ENCODE data around the gene TMEM255B.

DNA sequence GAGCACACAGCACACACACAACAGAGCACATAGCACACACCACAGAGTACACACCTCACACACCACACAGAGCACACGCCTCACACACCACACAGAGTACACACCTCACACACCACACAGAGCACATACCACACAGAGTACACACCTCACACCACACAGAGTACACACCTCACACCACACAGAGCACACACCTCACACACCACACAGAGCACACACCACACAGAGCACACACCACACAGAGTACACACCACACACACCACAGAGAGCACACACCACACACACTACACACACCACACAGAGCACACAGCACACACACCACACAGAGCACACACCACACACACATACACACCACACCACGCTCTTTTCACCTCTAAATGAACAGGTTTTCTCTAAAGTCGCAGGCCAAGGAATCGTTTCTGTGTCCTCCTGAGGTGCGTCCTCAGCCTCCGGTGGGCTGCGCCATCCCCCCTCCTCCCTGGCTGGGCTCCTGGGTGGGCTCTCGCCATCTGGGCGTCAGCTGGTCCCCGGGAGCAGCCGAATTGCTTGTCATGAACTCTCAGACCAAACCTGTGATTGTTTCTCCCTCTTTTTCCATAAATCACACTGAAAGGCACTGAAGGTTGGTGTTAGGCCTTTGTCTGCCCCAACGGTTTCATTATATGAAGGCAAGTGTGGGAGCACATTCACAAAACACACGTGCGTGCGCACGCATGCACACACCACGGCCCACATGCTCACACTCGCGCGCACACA is 37.4 kb downstream of the TMEM255B start:
- TF ChIP-seq, protein P1, sequence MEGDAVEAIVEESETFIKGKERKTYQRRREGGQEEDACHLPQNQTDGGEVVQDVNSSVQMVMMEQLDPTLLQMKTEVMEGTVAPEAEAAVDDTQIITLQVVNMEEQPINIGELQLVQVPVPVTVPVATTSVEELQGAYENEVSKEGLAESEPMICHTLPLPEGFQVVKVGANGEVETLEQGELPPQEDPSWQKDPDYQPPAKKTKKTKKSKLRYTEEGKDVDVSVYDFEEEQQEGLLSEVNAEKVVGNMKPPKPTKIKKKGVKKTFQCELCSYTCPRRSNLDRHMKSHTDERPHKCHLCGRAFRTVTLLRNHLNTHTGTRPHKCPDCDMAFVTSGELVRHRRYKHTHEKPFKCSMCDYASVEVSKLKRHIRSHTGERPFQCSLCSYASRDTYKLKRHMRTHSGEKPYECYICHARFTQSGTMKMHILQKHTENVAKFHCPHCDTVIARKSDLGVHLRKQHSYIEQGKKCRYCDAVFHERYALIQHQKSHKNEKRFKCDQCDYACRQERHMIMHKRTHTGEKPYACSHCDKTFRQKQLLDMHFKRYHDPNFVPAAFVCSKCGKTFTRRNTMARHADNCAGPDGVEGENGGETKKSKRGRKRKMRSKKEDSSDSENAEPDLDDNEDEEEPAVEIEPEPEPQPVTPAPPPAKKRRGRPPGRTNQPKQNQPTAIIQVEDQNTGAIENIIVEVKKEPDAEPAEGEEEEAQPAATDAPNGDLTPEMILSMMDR (conservative IDR thresholded peaks at IDR 0.05) = no peak
- TF ChIP-seq ZFX (IDR thresholded peaks at IDR 0.05) = no peak
